Nephron (organoid): ENCODE measurements around the gene MUC2.

Source experiments
- H3K27ac Mint-ChIP-seq, 3 experiments: 2 replicates each; pipeline ENCODE4 v1.8.0; 2020; ENCODE audit warnings: mixed read lengths in 3 of 3, mild to moderate bottlenecking in 2 of 3, moderate library complexity in 1 of 3
- H3K27me3 Mint-ChIP-seq: 2 replicates; pipeline ENCODE4 v1.8.0; 2021; ENCODE audit warnings: low read depth, mild to moderate bottlenecking, moderate library complexity, mixed read lengths
- H3K36me3 Mint-ChIP-seq: 2 replicates; pipeline ENCODE4 v1.8.0; 2020; ENCODE audit warnings: low read depth, mixed read lengths
- H3K4me1 Mint-ChIP-seq: 2 replicates; pipeline ENCODE4 v1.8.0; 2020; ENCODE audit warnings: mixed read lengths
- H3K4me3 Mint-ChIP-seq, 3 experiments: 2 replicates each; pipeline ENCODE4 v1.8.0; 2020; ENCODE audit warnings: mild to moderate bottlenecking in 3 of 3, mixed read lengths in 3 of 3, moderate library complexity in 2 of 3
- H3K9me3 Mint-ChIP-seq: 2 replicates; pipeline ENCODE4 v1.8.0; 2020; ENCODE audit warnings: mixed read lengths
- TF ChIP-seq, protein P1 (sequence below), 3 experiments: fragments of 200-600 bp; sonication (generic); IDR thresholded peaks; one replicate each; pipeline ENCODE4 v1.5.0; 2021; ENCODE audit warnings: antibody characterized with exemption in 3 of 3; ENCODE audit not compliant: unreplicated experiment in 3 of 3

Gene MUC2

DNA sequence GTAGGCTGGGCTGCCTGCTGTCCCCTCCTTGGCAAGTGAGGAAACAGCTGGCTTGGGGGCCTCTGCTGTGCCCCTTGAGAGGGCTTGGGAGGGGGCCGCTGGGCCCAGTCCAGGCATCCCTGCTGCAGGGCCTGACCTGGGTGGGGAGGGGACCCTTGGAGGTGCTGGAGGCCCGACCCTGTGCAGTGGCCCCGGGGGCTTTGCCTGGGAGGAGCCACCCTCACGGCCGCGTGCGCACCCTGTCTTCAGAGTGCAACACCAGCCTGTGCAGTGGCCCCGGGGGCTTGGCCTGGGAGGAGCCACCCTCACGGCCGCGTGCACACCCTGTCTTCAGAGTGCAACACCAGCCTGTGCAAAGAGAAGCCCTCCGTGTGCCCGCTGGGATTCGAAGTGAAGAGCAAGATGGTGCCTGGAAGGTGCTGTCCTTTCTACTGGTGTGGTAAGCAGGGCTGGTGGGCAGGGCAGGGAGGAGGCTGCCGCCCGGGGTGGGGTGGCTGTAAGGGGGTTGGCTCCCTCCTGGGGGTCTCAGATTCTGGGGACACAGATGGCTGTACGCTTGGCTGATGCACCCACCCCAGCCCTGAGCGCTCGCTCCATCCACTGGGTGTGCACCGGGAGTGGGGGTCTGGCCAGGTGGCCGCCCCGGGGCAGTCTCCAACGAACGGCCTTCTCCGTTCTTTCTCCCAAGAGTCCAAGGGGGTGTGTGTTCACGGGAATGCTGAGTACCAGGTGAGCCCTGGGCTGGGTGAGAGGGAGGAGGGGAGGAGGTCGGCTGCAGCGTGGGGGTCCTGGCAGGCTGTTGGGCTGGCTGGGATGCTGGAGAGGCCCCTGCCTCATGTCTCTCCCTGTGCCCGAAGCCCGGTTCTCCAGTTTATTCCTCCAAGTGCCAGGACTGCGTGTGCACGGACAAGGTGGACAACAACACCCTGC lies 32.9 kb downstream of the MUC2 start:
- H3K27ac Mint-ChIP-seq = no peak overlapping the region
- no peaks in the 10 kb centered on the region for H3K4me1 Mint-ChIP-seq
- H3K4me3 Mint-ChIP-seq = no peak overlapping the region
- H3K36me3 Mint-ChIP-seq = no peaks in the 10 kb centered on the region
- TF ChIP-seq, protein P1, sequence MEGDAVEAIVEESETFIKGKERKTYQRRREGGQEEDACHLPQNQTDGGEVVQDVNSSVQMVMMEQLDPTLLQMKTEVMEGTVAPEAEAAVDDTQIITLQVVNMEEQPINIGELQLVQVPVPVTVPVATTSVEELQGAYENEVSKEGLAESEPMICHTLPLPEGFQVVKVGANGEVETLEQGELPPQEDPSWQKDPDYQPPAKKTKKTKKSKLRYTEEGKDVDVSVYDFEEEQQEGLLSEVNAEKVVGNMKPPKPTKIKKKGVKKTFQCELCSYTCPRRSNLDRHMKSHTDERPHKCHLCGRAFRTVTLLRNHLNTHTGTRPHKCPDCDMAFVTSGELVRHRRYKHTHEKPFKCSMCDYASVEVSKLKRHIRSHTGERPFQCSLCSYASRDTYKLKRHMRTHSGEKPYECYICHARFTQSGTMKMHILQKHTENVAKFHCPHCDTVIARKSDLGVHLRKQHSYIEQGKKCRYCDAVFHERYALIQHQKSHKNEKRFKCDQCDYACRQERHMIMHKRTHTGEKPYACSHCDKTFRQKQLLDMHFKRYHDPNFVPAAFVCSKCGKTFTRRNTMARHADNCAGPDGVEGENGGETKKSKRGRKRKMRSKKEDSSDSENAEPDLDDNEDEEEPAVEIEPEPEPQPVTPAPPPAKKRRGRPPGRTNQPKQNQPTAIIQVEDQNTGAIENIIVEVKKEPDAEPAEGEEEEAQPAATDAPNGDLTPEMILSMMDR (IDR thresholded peaks at IDR 0.05; ENCODE audit: unreplicated experiment in 3 of 3) = no peak
- H3K9me3 Mint-ChIP-seq = no peaks in the 10 kb centered on the region
- peaks cover 4% of the 10 kb centered on the region for H3K27me3 Mint-ChIP-seq

DNA sequence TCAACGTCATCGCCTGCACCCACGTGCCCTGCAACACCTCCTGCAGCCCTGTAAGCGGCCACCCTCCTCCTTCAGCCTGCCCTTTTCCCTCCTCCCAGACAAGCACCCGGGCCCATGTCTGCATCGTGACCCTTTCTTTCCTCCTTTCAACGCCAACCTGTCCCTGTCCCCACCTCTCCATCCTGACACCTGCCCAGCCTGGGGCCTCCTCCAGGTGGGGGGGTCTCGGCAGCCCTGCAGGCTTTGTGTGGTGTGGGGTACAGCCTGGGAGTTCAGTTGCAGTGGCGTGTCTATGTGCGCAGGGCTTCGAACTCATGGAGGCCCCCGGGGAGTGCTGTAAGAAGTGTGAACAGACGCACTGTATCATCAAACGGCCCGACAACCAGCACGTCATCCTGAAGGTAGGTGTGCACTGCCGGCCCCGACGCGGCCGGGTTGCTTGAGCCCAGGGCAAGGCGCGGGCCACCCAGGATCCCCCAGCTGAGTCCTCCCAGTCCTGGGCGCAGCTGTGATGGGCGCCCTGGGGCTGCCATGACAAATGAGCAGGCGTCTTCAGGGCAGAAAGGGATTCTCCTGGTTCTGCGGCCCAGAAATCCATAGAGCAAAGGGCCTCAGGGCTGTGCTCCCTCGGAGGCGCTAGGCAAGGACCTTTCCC lies 33.7 kb downstream of the MUC2 start:
- Mint-ChIP-seq H3K27me3 (peaks cover 4% of the 10 kb centered on the region), H3K4me3 (no peak overlapping the region), H3K27ac (no peak overlapping the region), H3K4me1 (no peaks in the 10 kb centered on the region), H3K9me3 (no peaks in the 10 kb centered on the region), H3K36me3 (no peaks in the 10 kb centered on the region)
- TF ChIP-seq, protein P1 (IDR thresholded peaks at IDR 0.05; ENCODE audit: unreplicated experiment in 3 of 3) = no peak

DNA sequence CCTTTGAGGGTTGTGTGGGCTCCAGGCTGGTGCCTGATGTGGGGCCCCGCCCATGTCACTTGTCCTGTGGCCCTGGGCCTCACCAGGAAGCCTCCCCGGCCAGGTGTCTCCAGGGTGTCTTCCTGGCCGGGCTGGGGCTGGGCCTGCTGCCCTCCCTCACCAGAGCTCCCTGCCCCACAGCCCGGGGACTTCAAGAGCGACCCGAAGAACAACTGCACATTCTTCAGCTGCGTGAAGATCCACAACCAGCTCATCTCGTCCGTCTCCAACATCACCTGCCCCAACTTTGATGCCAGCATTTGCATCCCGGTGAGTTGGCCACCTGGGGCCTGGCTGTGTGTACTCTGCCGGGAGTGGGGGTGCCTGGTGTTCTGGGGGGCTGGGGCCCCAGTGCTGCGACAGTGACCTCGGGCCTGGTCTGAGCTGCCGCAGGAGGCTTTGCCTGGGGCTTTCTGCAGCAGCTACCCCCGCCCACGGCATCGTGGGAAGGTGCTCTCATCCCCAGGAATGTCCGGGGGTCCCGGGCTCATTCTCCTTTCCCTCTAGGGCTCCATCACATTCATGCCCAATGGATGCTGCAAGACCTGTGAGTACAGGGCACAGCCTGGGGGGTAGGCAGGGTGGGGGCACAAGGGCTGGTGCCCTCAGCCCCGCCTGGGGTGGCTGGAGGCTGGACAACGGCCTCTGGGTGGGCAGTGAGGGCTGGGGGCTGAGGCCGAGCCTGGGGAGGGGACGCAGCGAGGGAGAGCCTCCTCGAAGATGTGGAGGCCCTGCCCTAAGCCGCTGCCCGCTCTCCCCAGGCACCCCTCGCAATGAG lies 34.6 kb downstream of the MUC2 start:
- H3K36me3 Mint-ChIP-seq = no peaks in the 10 kb centered on the region

DNA sequence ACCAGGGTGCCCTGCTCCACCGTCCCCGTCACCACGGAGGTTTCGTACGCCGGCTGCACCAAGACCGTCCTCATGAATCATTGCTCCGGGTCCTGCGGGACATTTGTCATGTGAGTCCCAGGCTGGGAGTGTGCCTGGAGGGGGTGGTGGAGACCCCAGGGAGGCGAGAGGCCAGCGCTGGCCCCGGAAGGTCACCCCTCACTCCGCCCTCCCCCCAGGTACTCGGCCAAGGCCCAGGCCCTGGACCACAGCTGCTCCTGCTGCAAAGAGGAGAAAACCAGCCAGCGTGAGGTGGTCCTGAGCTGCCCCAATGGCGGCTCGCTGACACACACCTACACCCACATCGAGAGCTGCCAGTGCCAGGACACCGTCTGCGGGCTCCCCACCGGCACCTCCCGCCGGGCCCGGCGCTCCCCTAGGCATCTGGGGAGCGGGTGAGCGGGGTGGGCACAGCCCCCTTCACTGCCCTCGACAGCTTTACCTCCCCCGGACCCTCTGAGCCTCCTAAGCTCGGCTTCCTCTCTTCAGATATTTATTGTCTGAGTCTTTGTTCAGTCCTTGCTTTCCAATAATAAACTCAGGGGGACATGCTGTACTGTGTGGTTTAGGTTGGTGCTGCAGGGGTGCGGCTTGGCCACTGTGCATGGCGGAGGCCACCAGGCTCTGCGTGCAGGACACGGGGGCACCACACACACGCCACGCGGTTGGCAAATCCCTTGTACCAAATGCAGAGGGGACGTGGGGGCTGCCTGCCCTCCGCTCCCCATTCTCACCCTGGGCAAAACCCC lies 35.4 kb downstream of the MUC2 start:
- no peak overlapping the region for H3K4me3 Mint-ChIP-seq
- H3K27ac Mint-ChIP-seq = no peak overlapping the region
- TF ChIP-seq, protein P1 (IDR thresholded peaks at IDR 0.05; ENCODE audit: unreplicated experiment in 3 of 3) = no peak
- H3K4me1 Mint-ChIP-seq = no peaks in the 10 kb centered on the region
- no peaks in the 10 kb centered on the region for H3K36me3 Mint-ChIP-seq
- H3K9me3 Mint-ChIP-seq = no peaks in the 10 kb centered on the region
- peaks cover 10% of the 10 kb centered on the region for H3K27me3 Mint-ChIP-seq

More for the DNA sequence above, 34.6 kb downstream of the MUC2 start:
- H3K9me3 Mint-ChIP-seq = no peaks in the 10 kb centered on the region
- H3K27me3 Mint-ChIP-seq = peaks cover 4% of the 10 kb centered on the region
- TF ChIP-seq, protein P1 (IDR thresholded peaks at IDR 0.05; ENCODE audit: unreplicated experiment in 3 of 3) = no peak
- H3K4me1 Mint-ChIP-seq = no peaks in the 10 kb centered on the region
- no peak overlapping the region for H3K27ac Mint-ChIP-seq
- H3K4me3 Mint-ChIP-seq = no peak overlapping the region

DNA sequence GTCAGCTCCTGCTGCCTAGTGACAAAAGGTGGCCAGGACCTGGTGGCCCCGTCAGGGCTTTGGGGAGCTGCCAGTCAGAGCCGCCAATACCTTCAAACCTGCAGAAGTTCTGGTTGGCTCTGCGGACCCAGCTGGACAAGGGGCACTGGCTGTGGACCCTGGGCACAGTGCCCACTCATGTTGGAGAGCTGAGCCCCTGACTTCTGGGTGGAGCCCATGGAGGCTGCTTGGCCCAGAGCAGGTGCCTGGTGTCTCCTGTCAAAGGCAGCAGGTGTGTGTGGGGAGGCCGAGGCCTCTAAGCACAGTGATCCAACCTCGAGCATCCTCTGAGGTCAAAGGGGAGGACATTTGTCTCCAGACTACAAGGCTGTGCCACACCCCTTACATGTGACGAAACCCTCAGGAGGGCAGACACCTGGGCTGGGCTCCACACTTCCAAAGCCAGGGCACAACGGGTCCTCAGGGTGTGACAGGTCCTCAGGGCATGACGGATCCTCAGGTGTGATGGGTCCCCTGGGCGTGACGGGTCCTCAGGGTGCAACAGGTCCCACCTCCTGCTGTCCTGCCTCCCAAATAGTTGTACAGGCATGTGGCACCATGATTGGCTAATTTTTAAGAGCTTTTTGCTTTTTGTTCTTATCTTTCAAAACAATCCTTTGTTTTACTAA lies 37.0 kb downstream of the MUC2 start:
- TF ChIP-seq, protein P1 (IDR thresholded peaks at IDR 0.05; ENCODE audit: unreplicated experiment in 3 of 3) = no peak
- Mint-ChIP-seq H3K4me3 (no peak overlapping the region), H3K36me3 (no peaks in the 10 kb centered on the region), H3K9me3 (no peaks in the 10 kb centered on the region), H3K27me3 (peaks cover 16% of the 10 kb centered on the region), H3K4me1 (no peaks in the 10 kb centered on the region), H3K27ac (no peak overlapping the region)
